Body of pancreas (tissue), 4 donors: ENCODE measurements around the gene LRRC45. TPM values are rescaled to one million over a fixed set of nuclear protein-coding genes. Genes with fewer than 3 reads are reported as not detected.

ENCODE experiments used
- ATAC-seq: fragments of 150-250 bp; one replicate; pipeline ENCODE4 v1.9.1; 2016
- DNase-seq, 4 donors: peaks; one replicate each; pipeline ENCODE4 v3.0.0-alpha.2; 2019
- H3K27ac ChIP-seq, 4 donors: fragments of 200-600 bp; sonication (generic); 1 replicate in 3 of 4; 2 replicates in 1 of 4; pipeline versions ENCODE4 v1.5.1 to v1.6.1; 2016 to 2019; ENCODE audit warnings: mild to moderate bottlenecking in 1 of 4, mixed read lengths in 1 of 4, moderate library complexity in 1 of 4
- H3K27me3 ChIP-seq, 2 donors: fragments of 200-600 bp; sonication (generic); one replicate each; pipeline ENCODE4 v1.6.0; 2016; ENCODE audit warnings: mild to moderate bottlenecking in 1 of 2
- H3K36me3 ChIP-seq, 2 donors: fragments of 200-600 bp; sonication (generic); replicated peaks in 1 of 2; 2 replicates each; pipeline ENCODE4 v1.5.1; 2016; ENCODE audit warnings: low read depth in 2 of 2; ENCODE audit not compliant: insufficient read depth in 1 of 2
- H3K4me1 ChIP-seq: fragments of 200-600 bp; sonication (generic); one replicate; pipeline ENCODE4 v1.6.0; 2016
- H3K4me3 ChIP-seq, 2 donors: fragments of 200-600 bp; sonication (generic); 1 replicate in 1 of 2; 2 replicates in 1 of 2; pipeline ENCODE4 v1.5.1; 2016 to 2019
- H3K9me3 ChIP-seq, 3 donors: fragments of 200-600 bp; sonication (generic); 1 replicate in 2 of 3; 2 replicates in 1 of 3; pipeline ENCODE4 v1.5.1; 2016
- CTCF ChIP-seq, 7 experiments: fragments of 450-650 bp in 4 of 7; fragments of 200-600 bp in 3 of 7; sonication (generic) in 3 of 7; IDR thresholded peaks; one replicate each; pipeline ENCODE4 v1.5.1; 2016 to 2019; ENCODE audit warnings: antibody characterized with exemption in 7 of 7
- POLR2A ChIP-seq, 3 donors: fragments of 450-650 bp; IDR thresholded peaks; one replicate each; pipeline ENCODE4 v1.6.1; 2016; ENCODE audit warnings: antibody characterized with exemption in 3 of 3, mild to moderate bottlenecking in 2 of 3
- WGBS, 2 donors: methylation state at CpG; one replicate each; pipeline ENCODE4 v1.1.5; 2017; 5-methylcytosine and 5-hydroxymethylcytosine counted together
- intact Hi-C: fragments of 100-400 bp; cut with DNase I; formaldehyde crosslinking; loops from one replicate; pipeline ENCODE4 v1.15.1; 2023
- total RNA-seq, 2 donors: library from RNA; depleted of rRNA; stranded (reverse); fragments of >200 nt; gene quantifications; one replicate each; pipeline ENCODE4 v1.1.0, GENCODE V29; 2016

Gene LRRC45
- total RNA-seq, 2 donors from 2014 or later, result 8.0 to 36.3 TPM

- peaks cover 33% of the 10 kb centered on the region for H3K4me1 ChIP-seq
- 84 to 86% methylated on average over 12 to 25 of the region's 28 CpGs for whole genome bisulfite sequencing, 2 donors
- no peak overlapping the region for H3K27ac ChIP-seq
- no peak overlapping the region for H3K4me3 ChIP-seq
- no peak for TF ChIP-seq CTCF (IDR thresholded peaks at IDR 0.05)
- no peak for TF ChIP-seq POLR2A (IDR thresholded peaks at IDR 0.05)
- no peaks in the 10 kb centered on the region for H3K36me3 ChIP-seq
- H3K27me3 ChIP-seq, result no peaks in the 10 kb centered on the region
- DNase-seq (no peak), ATAC-seq (no peak)
- intact Hi-C loops, result no loop called here
- H3K9me3 ChIP-seq, result no peaks in the 10 kb centered on the region
These were observed 6.8 kb upstream of the LRRC45 start for GRCh38 chr17:82016061-82016874.

- no peak overlapping the region for H3K4me3 ChIP-seq
- intact Hi-C loops, result no loop called here
- 85 to 87% methylated on average over 7 to 24 of the region's 24 CpGs for WGBS, 2 donors
- no peaks in the 10 kb centered on the region for H3K27me3 ChIP-seq
- no peak for TF ChIP-seq POLR2A (IDR thresholded peaks at IDR 0.05)
- H3K9me3 ChIP-seq, result no peaks in the 10 kb centered on the region
- H3K36me3 ChIP-seq, result no peaks in the 10 kb centered on the region
- H3K4me1 ChIP-seq, result peaks cover 40% of the 10 kb centered on the region
- DNase-seq (no peak), ATAC-seq (no peak)
- H3K27ac ChIP-seq, result no peak overlapping the region
These were observed 6.1 kb upstream of the LRRC45 start for GRCh38 chr17:82016875-82017459.

- no peak for TF ChIP-seq POLR2A (IDR thresholded peaks at IDR 0.05)
- TF ChIP-seq CTCF (IDR thresholded peaks at IDR 0.05), result no peak
- no peak for ATAC-seq
- Histone ChIP-seq H3K4me1 (peaks cover 45% of the 10 kb centered on the region), H3K4me3 (no peak overlapping the region), H3K27ac (no peak overlapping the region), H3K9me3 (no peaks in the 10 kb centered on the region), H3K36me3 (no peaks in the 10 kb centered on the region), H3K27me3 (no peaks in the 10 kb centered on the region)
- 75 to 81% methylated on average over 5 to 10 of the region's 13 CpGs for WGBS, 2 donors
- intact Hi-C loops, result loop anchor here (2.0 kb wide), 1 partner anchor 55 kb away; no protein-coding TSS in a partner anchor
- DNase-seq, result no peak
These were observed 5.4 kb upstream of the LRRC45 start for GRCh38 chr17:82017612-82018151.

- TF ChIP-seq POLR2A (IDR thresholded peaks at IDR 0.05) (no peak), CTCF (IDR thresholded peaks at IDR 0.05) (no peak)
- peaks cover 45% of the 10 kb centered on the region for H3K4me1 ChIP-seq
- no peak for ATAC-seq
- H3K4me3 ChIP-seq, result no peak overlapping the region
- 46 to 55% methylated on average over 13 to 19 of the region's 19 CpGs for WGBS, 2 donors
- no peaks in the 10 kb centered on the region for H3K36me3 ChIP-seq
- DNase-seq, result peak in 2 of 4 donors; percentile 36 to 42
- peak overlapping the region in 2 of 4 donors; percentile 13 to 27 for H3K27ac ChIP-seq
- intact Hi-C loops, result loop anchor here (2.0 kb wide), 1 partner anchor 56 kb away; no protein-coding TSS in a partner anchor
- H3K9me3 ChIP-seq, result no peaks in the 10 kb centered on the region
- H3K27me3 ChIP-seq, result no peaks in the 10 kb centered on the region
These were observed 4.7 kb upstream of the LRRC45 start for GRCh38 chr17:82018152-82018988.
